PFSK-1 (cell line): ENCODE results near the gene DGKI.

Experiments used
- FOXP2 ChIP-seq: optimal IDR thresholded peaks from 2 replicates; pipeline ENCODE3; 2011; ENCODE audit warnings: borderline replicate concordance, control low read depth, inconsistent platforms; ENCODE audit not compliant: insufficient read depth; ENCODE audit errors: extremely low read length, extremely low read depth
- POLR2AphosphoS5 ChIP-seq: IDR thresholded peaks from 2 replicates; pipeline ENCODE4 v1.6.1; 2012; ENCODE audit warnings: low read depth, mild to moderate bottlenecking, control low read depth, low read length, moderate library complexity
- SIN3A ChIP-seq: IDR thresholded peaks from 2 replicates; pipeline ENCODE4 v1.6.1; 2012; ENCODE audit warnings: mild to moderate bottlenecking, low read length, moderate library complexity, borderline replicate concordance; ENCODE audit not compliant: insufficient read depth
- TAF1 ChIP-seq: IDR thresholded peaks from 2 replicates; pipeline ENCODE4 v1.6.1; 2012; ENCODE audit warnings: low read length, control low read depth, borderline replicate concordance; ENCODE audit not compliant: insufficient read depth
- TF ChIP-seq, protein P1 (sequence below), 2 experiments: IDR thresholded peaks; 2 replicates each; pipeline versions ENCODE4 v1.6.1 to v1.8.0; 2011 to 2012; ENCODE audit warnings: low read depth in 2 of 2, low read length in 2 of 2, control low read depth in 1 of 2, inconsistent platforms in 1 of 2, mild to moderate bottlenecking in 1 of 2, moderate library complexity in 1 of 2; ENCODE audit not compliant: insufficient read depth in 1 of 2

Gene DGKI

DNA sequence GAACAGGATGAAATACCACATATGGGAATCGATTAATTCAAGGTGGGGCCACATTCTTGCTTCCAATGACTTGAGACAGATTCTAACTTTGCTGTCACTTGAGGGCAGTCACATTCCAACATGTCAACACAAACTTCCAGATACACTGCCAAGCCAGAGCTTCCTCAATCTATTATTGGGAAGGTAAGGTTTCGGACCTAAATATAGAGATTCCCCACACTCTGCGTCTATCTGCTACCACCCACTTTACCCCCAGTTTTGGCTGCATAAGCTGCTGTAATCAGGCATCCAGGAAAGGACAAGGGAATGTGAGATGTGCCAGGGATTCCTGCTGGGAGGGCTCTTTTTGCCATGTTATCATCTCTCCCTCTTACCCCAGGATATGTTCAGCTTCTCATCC is 20.5 kb upstream of the DGKI start:
- TF ChIP-seq POLR2AphosphoS5 (no peak), SIN3A (no peak), FOXP2 (no peak), TAF1 (no peak)
- TF ChIP-seq, protein P1, sequence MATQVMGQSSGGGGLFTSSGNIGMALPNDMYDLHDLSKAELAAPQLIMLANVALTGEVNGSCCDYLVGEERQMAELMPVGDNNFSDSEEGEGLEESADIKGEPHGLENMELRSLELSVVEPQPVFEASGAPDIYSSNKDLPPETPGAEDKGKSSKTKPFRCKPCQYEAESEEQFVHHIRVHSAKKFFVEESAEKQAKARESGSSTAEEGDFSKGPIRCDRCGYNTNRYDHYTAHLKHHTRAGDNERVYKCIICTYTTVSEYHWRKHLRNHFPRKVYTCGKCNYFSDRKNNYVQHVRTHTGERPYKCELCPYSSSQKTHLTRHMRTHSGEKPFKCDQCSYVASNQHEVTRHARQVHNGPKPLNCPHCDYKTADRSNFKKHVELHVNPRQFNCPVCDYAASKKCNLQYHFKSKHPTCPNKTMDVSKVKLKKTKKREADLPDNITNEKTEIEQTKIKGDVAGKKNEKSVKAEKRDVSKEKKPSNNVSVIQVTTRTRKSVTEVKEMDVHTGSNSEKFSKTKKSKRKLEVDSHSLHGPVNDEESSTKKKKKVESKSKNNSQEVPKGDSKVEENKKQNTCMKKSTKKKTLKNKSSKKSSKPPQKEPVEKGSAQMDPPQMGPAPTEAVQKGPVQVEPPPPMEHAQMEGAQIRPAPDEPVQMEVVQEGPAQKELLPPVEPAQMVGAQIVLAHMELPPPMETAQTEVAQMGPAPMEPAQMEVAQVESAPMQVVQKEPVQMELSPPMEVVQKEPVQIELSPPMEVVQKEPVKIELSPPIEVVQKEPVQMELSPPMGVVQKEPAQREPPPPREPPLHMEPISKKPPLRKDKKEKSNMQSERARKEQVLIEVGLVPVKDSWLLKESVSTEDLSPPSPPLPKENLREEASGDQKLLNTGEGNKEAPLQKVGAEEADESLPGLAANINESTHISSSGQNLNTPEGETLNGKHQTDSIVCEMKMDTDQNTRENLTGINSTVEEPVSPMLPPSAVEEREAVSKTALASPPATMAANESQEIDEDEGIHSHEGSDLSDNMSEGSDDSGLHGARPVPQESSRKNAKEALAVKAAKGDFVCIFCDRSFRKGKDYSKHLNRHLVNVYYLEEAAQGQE (IDR thresholded peaks at IDR 0.05; ENCODE audit: insufficient read depth in 1 of 2, low read depth in 2 of 2, low read length in 2 of 2): no peak

GRCh38 chr7:137865764-137866163 is 19.0 kb upstream of the DGKI start:
- TF ChIP-seq TAF1 (no peak), POLR2AphosphoS5 (no peak), SIN3A (no peak), FOXP2 (no peak)
- TF ChIP-seq, protein P1 (IDR thresholded peaks at IDR 0.05; ENCODE audit: insufficient read depth in 1 of 2, low read depth in 2 of 2, low read length in 2 of 2): no peak

GRCh38 chr7:137862964-137863363 is 16.2 kb upstream of the DGKI start:
- TF ChIP-seq, protein P1 (IDR thresholded peaks at IDR 0.05; ENCODE audit: insufficient read depth in 1 of 2, low read depth in 2 of 2, low read length in 2 of 2): no peak
- TF ChIP-seq POLR2AphosphoS5: no peak
- TF ChIP-seq SIN3A: no peak
- TF ChIP-seq FOXP2: no peak
- TF ChIP-seq TAF1: no peak

DNA sequence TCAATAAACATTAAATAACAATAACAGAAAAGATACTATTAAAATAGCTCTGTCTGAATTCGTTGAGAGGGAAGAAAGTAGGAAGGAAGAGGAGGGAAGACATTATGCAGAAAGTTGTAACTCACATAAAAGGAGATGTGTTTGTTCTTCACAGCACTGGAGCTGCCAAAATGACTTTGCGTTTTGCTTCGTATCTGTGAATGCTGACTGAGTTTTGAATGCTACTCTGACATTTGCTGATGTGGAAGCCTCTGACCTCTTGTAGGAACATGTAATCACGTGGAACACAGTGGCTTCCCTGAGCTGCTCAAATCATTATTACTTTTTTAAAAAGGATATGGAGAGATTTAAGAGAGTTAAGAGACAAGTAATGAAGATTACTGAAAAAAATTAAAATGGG is 15.6 kb upstream of the DGKI start:
- TF ChIP-seq TAF1: no peak
- TF ChIP-seq POLR2AphosphoS5: no peak
- TF ChIP-seq SIN3A: no peak
- no peak for TF ChIP-seq FOXP2
- TF ChIP-seq, protein P1 (IDR thresholded peaks at IDR 0.05; ENCODE audit: insufficient read depth in 1 of 2, low read depth in 2 of 2, low read length in 2 of 2): no peak

DNA sequence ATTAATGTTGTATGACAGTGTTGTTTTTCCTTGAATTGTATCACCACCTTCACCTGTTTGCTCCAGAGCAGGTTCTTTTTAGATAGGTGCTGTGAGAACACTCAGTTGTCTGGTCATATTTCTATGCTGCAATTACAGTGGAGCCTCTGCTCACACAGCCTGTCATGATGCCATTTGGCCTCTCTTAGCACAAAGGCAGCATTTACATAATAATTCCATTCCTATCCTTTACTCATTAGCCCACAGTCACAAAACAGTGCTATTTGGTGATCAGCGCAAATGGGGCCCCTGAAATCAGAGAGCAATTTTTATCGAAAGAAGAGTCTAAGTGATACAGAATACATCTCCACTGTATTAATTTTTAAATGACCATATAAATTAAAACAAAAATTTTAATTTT is 13.8 kb upstream of the DGKI start:
- TF ChIP-seq, protein P1 (IDR thresholded peaks at IDR 0.05; ENCODE audit: insufficient read depth in 1 of 2, low read depth in 2 of 2, low read length in 2 of 2): no peak
